BLaER1 (cell line): ENCODE data around the gene AP3B1.

Experiments used
- H3K27ac ChIP-seq: shearing (Covaris generic); formaldehyde crosslinking; 2 replicates; pipeline ENCODE4 v1.8.1; 2022
- H3K27me3 ChIP-seq: shearing (Covaris generic); formaldehyde crosslinking; 2 replicates; pipeline ENCODE4 v1.8.1; 2022
- H3K36me3 ChIP-seq: shearing (Covaris generic); formaldehyde crosslinking; 2 replicates; pipeline ENCODE4 v1.8.1; 2022
- H3K4me1 ChIP-seq: shearing (Covaris generic); formaldehyde crosslinking; 2 replicates; pipeline ENCODE4 v1.8.1; 2022
- H3K4me2 ChIP-seq: shearing (Covaris generic); formaldehyde crosslinking; 2 replicates; pipeline ENCODE4 v1.8.1; 2022
- H3K4me3 ChIP-seq: shearing (Covaris generic); formaldehyde crosslinking; 2 replicates; pipeline ENCODE4 v1.8.1; 2022
- H3K9ac ChIP-seq: shearing (Covaris generic); formaldehyde crosslinking; 2 replicates; pipeline ENCODE4 v1.8.1; 2022
- H3K9me3 ChIP-seq: shearing (Covaris generic); formaldehyde crosslinking; 2 replicates; pipeline ENCODE4 v1.8.1; 2022
- H4K20me1 ChIP-seq: shearing (Covaris generic); formaldehyde crosslinking; 2 replicates; pipeline ENCODE4 v1.8.1; 2022
- Cebpa-rat ChIP-seq: shearing (Covaris generic); IDR thresholded peaks from 2 replicates; pipeline ENCODE4 v1.8.1; 2022

The AP3B1 gene

DNA sequence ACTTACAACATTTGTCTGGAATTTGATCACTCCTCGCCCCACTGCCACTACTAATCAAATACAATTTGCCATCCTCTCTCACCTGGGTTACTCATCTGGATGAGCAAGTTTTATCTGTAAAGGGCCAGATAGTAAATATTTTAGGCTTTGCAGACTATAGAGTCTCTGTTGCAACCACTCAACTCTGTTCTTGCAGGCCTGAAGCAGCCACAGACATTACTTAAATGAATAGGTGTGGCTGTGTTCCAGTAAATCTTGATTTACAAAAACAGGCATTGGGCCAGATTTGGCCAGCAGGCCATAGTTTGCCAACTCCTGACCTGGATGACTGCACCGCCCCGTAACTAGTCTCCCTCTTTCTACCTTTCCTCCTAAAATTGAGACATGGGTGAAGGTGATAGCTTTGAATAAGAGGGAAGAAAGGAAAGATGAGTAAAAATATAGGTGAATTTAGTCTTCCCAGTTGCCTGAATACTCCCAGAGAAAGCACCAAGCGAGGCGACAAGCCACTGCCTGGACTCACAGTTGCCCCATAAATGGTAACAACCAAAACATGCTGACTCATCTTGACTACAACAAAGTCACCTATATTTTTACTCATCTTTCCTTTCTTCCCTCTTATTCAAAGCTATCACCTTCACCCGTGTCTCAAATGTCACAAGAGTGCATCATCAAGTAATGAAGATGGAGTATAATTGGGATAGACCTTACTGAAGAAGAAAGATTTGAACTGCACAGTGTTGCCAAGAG is 33.4 kb upstream of the AP3B1 start:
- Histone ChIP-seq H3K4me2 (no peak overlapping the region), H3K36me3 (no peaks in the 10 kb centered on the region), H3K27ac (no peak overlapping the region), H3K27me3 (no peaks in the 10 kb centered on the region), H3K9me3 (no peaks in the 10 kb centered on the region), H4K20me1 (no peaks in the 10 kb centered on the region), H3K4me3 (no peak overlapping the region), H3K4me1 (no peaks in the 10 kb centered on the region), H3K9ac (no peak overlapping the region)
- no peak for TF ChIP-seq Cebpa-rat

DNA sequence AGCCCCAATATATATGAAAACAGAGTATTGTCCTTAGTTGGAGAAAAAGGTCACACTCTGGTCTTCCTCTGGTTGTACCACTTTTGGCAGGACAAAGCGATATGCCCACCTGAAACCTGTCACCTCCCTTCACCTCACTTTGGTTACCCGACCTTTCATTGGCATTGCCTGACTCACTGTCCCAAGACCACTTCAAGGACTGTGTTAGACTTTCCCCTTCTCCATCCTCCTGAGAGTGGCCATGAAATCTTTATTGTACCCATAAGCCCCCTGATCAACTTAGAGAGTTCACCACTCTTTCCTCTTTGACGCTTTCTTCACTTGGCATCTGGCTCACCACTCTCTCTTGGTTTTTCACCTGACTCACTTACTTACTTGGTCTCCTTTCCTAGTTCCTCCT is 32.4 kb upstream of the AP3B1 start:
- TF ChIP-seq Cebpa-rat, result no peak
- no peak overlapping the region for H3K4me2 ChIP-seq

DNA sequence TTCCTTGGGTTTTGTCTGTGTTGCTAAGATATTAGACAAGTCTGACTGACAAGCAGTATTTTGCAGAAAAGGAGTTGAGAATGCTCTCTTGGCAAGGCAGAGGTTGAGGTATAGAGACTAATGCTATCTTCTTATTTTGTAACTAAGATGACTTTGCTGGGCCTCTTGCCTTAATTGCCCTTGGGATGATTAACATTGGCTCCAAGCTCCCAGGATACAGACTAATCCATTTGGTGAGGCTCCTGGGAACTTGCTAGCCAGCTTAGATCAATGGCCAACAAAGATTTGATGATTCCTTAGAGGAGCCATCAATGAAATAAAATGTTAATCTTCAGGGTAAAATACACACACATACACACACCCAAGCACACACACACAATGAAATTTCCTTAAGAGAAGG is 28.7 kb upstream of the AP3B1 start:
- no peak overlapping the region for H3K9ac ChIP-seq
- no peaks in the 10 kb centered on the region for H4K20me1 ChIP-seq
- TF ChIP-seq Cebpa-rat, result no peak
- no peaks in the 10 kb centered on the region for H3K36me3 ChIP-seq
- no peaks in the 10 kb centered on the region for H3K9me3 ChIP-seq
- H3K27ac ChIP-seq, result no peak overlapping the region
- H3K4me2 ChIP-seq, result no peak overlapping the region
- H3K4me3 ChIP-seq, result no peak overlapping the region
- no peaks in the 10 kb centered on the region for H3K27me3 ChIP-seq
- no peaks in the 10 kb centered on the region for H3K4me1 ChIP-seq

More for the DNA sequence above, 32.4 kb upstream of the AP3B1 start:
- no peaks in the 10 kb centered on the region for H3K27me3 ChIP-seq
- H3K4me1 ChIP-seq, result no peaks in the 10 kb centered on the region
- no peak overlapping the region for H3K9ac ChIP-seq
- H3K4me3 ChIP-seq, result no peak overlapping the region
- no peaks in the 10 kb centered on the region for H3K9me3 ChIP-seq
- no peaks in the 10 kb centered on the region for H4K20me1 ChIP-seq
- H3K36me3 ChIP-seq, result no peaks in the 10 kb centered on the region
- no peak overlapping the region for H3K27ac ChIP-seq

DNA sequence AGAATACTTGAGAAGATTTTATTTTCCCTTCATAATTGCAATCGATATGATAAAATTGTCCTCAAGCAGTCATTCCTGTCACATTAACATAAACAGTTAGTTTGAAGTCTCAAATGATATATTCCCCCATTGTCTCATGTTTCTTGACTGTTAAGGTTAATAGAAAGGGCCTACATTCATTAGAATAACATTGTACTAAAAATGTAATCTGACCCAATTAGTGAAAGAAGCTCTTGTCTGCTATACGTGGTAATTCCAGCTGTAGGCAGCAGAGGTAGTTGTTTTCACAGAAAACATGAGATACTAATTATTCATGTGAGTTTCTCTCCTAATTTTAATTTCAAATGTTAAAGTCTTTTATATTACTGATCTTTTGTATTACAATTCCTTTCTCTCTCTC is 25.9 kb upstream of the AP3B1 start:
- Histone ChIP-seq H3K4me1 (no peaks in the 10 kb centered on the region), H3K9ac (no peak overlapping the region)
- no peak for TF ChIP-seq Cebpa-rat

DNA sequence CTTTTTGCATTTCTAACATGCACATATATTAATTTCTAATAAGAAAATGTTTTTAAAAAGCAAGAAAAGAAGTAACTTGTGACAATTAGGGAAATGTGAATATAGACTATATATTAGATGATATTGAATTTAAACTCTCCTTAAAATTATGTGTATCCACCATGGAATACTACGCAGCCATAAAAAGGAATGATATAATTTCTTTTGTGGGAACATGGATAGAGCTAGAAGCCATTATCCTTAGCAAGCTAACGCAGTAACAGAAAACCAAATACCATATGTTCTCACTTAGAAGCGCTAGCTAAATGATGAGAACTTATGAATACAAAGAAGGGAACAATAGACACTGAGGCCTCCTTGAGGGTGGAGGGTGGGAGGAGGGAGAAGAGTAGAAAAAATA is 23.8 kb upstream of the AP3B1 start:
- H3K9ac ChIP-seq, result no peak overlapping the region
- peaks cover 8% of the 10 kb centered on the region for H3K9me3 ChIP-seq
- H3K36me3 ChIP-seq, result no peaks in the 10 kb centered on the region
- H3K27me3 ChIP-seq, result no peaks in the 10 kb centered on the region
- no peaks in the 10 kb centered on the region for H4K20me1 ChIP-seq
- H3K4me2 ChIP-seq, result no peak overlapping the region
- no peak overlapping the region for H3K27ac ChIP-seq
- no peaks in the 10 kb centered on the region for H3K4me1 ChIP-seq
- H3K4me3 ChIP-seq, result no peak overlapping the region
- no peak for TF ChIP-seq Cebpa-rat

More for the DNA sequence above, 25.9 kb upstream of the AP3B1 start:
- Histone ChIP-seq H4K20me1 (no peaks in the 10 kb centered on the region), H3K36me3 (no peaks in the 10 kb centered on the region), H3K27ac (no peak overlapping the region), H3K4me2 (no peak overlapping the region), H3K9me3 (no peaks in the 10 kb centered on the region), H3K27me3 (no peaks in the 10 kb centered on the region), H3K4me3 (no peak overlapping the region)

DNA sequence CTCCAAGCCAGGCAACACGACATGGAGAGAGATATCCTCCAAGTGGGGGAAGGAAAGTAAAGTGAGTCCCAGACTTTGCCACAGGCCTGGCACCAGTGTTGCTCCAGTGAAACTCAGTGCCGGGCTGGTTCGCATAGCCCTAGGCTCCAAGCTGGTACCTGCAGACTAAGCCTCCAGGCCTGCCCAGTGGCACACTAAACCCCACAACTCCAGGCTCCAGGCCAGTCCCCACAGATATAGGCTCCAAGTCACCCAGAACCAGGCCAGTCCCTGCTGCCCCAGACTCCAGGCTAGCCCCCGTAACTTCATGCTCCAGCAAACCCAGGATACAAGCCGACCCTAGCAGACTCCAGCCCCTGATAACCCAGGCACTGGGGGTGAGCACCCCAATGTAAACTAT is 23.0 kb upstream of the AP3B1 start:
- TF ChIP-seq Cebpa-rat, result no peak
- Histone ChIP-seq H4K20me1 (no peaks in the 10 kb centered on the region), H3K9ac (no peak overlapping the region), H3K36me3 (no peaks in the 10 kb centered on the region), H3K9me3 (peaks cover 8% of the 10 kb centered on the region), H3K27ac (no peak overlapping the region), H3K4me2 (no peak overlapping the region), H3K4me1 (no peaks in the 10 kb centered on the region), H3K4me3 (no peak overlapping the region), H3K27me3 (no peaks in the 10 kb centered on the region)

DNA sequence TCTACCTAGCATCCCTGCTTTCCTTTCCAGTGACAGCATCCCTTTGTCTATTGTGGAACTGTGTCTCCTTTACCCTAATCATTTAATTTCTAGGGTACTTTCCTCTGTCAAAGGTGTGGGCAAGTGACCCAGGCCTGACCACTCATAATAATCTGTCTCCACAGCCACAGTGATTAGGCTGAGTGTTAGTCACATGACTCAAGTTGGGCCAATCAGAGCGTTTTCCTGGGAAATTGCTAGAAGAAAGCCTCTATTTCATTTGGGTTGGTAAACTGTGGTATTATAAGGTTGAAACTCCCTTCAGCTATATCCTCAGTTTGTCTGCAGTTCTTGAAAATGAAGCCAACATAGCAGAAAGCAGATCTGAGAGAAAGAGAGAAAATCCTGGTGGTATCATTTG is 14.2 kb upstream of the AP3B1 start:
- H3K9ac ChIP-seq, result no peak overlapping the region
- TF ChIP-seq Cebpa-rat, result no peak

DNA sequence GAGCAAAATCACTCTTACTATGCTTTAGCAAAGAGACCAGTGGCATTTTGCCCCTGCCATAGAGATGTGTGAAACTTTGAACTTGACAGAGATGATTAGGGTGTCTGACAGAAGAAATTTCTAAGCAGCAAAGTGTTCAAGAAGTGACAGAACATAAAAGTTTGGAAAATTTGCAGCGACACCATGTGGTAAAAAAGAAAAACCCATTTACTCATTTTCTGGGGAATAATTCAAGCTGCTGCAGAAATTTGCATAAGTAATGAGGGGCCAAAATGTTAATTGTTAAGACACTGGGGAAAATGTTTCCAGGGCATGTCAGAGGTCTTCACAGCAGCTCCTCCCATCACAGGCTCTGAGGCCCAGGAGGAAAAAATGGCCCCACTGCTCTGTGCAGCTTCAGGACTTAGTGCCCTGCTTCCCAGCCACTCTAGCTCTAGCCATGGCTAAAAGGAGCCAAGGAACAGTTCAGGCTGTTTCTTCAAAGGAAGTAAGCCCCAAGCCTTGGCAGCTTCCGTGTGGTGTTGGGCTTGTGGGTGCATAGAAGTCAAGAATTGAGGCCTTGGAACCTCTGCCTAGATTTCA is 6.1 kb upstream of the AP3B1 start:
- Histone ChIP-seq H4K20me1 (no peaks in the 10 kb centered on the region), H3K27ac (no peak overlapping the region), H3K4me1 (peaks cover 9% of the 10 kb centered on the region), H3K9me3 (0 out of 2 replicates have a peak, but pooled peaks cover 3% of the 10 kb centered on the region), H3K9ac (no peak overlapping the region), H3K27me3 (peaks cover 4% of the 10 kb centered on the region; the same call in 1 of the 2 replicates), H3K4me2 (no peak overlapping the region), H3K4me3 (no peak overlapping the region), H3K36me3 (no peaks in the 10 kb centered on the region)
- TF ChIP-seq Cebpa-rat, result no peak

More for the DNA sequence above, 14.2 kb upstream of the AP3B1 start:
- no peak overlapping the region for H3K4me2 ChIP-seq
- H3K4me1 ChIP-seq, result no peaks in the 10 kb centered on the region
- no peaks in the 10 kb centered on the region for H3K9me3 ChIP-seq
- H3K27me3 ChIP-seq, result no peaks in the 10 kb centered on the region
- H3K36me3 ChIP-seq, result no peaks in the 10 kb centered on the region
- no peaks in the 10 kb centered on the region for H4K20me1 ChIP-seq
- no peak overlapping the region for H3K4me3 ChIP-seq
- no peak overlapping the region for H3K27ac ChIP-seq

DNA sequence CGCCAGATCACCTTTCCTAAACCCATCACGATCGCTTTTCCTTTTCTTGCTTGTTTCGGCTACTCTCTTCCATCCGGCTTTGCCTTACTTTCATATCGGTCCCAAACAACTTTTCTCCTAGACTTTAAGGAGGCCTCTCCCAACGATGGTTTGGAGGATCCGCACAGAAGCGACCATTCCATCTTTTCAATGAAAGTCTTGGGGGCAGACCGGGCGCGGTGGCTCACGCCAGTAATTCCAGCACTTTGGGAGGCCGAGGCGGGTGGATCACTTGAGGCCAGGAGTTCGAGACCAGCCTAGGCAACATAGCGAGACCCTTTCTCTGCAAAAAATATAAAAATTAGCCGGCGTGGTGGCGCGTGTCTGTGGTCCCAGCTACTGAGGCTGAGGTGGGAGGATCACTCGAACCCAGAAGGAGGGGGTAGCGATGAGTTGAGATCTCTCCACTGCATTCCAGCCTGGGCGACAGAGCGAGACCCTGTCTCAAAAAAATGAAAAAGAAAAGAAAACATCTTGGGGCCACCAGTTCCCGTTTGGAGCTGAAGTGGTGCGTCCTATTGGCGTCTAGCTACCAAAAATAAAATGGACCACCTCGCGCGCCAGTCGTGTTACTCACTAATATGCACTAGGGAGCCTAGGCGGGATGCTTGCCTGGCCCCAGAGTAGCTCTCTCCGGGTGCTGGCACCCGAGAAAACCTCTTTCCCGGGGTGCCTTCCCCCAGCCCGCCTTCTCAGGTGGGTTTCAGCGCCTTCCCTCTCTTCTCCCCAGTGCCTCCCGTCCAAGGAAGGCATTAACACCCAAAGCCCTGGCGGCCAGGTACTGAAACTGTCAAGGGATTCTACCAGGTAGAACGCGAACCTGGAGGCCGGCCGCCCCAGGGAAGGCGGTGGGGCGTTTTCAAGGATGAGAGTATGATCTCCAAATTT is 800 bp upstream of the AP3B1 start:
- H3K4me1 ChIP-seq, result peaks cover 35% of the 10 kb centered on the region
- peak overlapping the region; percentile 90 for H3K4me2 ChIP-seq
- H3K4me3 ChIP-seq, result peak overlapping the region; percentile 96
- H4K20me1 ChIP-seq, result peaks cover 5% of the 10 kb centered on the region; the same call in 1 of the 2 replicates
- H3K36me3 ChIP-seq, result peaks cover 3% of the 10 kb centered on the region; the same call in 1 of the 2 replicates
- peak overlapping the region; percentile 92 for H3K27ac ChIP-seq
- peak overlapping the region; percentile 90 for H3K9ac ChIP-seq
- no peaks in the 10 kb centered on the region for H3K9me3 ChIP-seq
- peaks cover 5% of the 10 kb centered on the region; the same call in 1 of the 2 replicates for H3K27me3 ChIP-seq
- no peak for TF ChIP-seq Cebpa-rat
